Cardiac fibroblast (primary cell): Measurements from ENCODE around the gene CASZ1.

Source experiments
- DNase-seq, 2 donors: peaks; one replicate each; pipeline versions ENCODE4 v3.0.0 to v3.0.0-alpha.2; 2010; ENCODE audit warnings: low read depth in 2 of 2
- H3K4me3 ChIP-seq, 2 donors: replicated peaks in 1 of 2; 1 replicate in 1 of 2; 2 replicates in 1 of 2; pipeline ENCODE4 v1.5.1; 2011; ENCODE audit warnings: low read depth in 2 of 2, low read length in 2 of 2, mild to moderate bottlenecking in 2 of 2, moderate library complexity in 1 of 2
- TF ChIP-seq, protein P1 (sequence below): IDR thresholded peaks from one replicate; pipeline ENCODE4 v1.5.1; 2011; ENCODE audit warnings: low read depth, mild to moderate bottlenecking, low read length, inconsistent platforms

The CASZ1 gene

DNA sequence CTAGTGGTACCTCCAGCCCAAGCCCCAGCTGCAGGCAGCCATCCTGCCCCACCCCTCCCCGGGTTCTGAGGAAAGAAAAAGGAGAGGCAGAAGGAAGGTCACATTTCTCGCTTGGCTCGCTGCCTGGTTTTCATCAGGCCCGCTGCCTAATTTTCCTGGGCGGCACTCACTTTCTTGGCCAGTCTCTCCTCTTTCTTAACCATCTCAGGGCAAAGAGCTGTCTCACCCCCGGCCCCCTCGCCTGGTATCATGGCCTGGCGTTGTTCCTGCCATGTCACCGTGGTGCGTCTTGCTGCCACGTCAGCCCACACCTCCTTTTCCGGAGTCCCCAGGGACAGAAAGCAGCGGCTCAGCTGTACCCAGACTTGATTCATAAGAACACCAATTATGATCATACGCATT lies 26.6 kb upstream of the CASZ1 start:
- TF ChIP-seq, protein P1, sequence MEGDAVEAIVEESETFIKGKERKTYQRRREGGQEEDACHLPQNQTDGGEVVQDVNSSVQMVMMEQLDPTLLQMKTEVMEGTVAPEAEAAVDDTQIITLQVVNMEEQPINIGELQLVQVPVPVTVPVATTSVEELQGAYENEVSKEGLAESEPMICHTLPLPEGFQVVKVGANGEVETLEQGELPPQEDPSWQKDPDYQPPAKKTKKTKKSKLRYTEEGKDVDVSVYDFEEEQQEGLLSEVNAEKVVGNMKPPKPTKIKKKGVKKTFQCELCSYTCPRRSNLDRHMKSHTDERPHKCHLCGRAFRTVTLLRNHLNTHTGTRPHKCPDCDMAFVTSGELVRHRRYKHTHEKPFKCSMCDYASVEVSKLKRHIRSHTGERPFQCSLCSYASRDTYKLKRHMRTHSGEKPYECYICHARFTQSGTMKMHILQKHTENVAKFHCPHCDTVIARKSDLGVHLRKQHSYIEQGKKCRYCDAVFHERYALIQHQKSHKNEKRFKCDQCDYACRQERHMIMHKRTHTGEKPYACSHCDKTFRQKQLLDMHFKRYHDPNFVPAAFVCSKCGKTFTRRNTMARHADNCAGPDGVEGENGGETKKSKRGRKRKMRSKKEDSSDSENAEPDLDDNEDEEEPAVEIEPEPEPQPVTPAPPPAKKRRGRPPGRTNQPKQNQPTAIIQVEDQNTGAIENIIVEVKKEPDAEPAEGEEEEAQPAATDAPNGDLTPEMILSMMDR, result no peak
- DNase-seq, result no peak
- no peak overlapping the region for H3K4me3 ChIP-seq

DNA sequence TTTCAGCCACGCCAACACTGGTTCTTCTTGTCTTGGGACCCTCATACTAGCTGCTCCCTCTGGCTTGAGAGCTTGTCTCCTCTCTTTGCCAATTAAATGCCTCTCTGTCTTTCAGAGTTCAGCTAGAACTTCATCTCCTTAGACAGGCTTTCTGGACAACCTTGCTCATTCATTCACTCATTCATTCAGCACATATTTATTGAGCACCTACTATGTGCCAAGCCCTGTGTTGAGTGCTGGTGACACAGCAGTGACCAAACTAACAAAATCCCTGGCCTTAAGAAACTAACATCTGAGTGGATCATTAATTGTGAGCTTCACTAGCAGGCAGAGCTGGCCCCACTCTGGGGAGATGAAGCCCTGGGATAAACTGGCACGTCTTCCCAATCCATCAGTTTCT lies 24.9 kb upstream of the CASZ1 start:
- TF ChIP-seq, protein P1, result no peak

DNA sequence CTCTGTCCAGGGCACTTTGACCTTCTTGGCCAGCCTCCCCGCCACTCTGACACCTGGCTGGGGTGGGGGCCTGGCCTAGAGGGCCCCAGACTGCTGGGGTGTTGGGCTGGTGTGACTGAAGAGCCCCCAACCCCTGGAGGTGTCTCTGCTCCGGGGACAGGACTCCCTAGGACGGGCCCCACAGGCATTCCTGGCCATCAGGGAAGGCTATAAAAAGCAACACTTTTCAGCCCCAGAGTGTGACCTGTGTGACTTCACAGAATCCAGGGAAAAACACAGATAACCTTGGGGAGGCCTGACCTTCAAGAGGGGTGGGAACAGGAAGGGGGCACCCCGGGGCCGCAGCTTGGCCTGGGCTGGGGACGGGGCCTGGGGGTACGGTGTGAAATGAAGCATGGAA lies 24.0 kb upstream of the CASZ1 start:
- no peak for DNase-seq
- no peak overlapping the region for H3K4me3 ChIP-seq
- TF ChIP-seq, protein P1, result no peak

More for the DNA sequence above, 24.9 kb upstream of the CASZ1 start:
- no peak overlapping the region for H3K4me3 ChIP-seq
- no peak for DNase-seq

DNA sequence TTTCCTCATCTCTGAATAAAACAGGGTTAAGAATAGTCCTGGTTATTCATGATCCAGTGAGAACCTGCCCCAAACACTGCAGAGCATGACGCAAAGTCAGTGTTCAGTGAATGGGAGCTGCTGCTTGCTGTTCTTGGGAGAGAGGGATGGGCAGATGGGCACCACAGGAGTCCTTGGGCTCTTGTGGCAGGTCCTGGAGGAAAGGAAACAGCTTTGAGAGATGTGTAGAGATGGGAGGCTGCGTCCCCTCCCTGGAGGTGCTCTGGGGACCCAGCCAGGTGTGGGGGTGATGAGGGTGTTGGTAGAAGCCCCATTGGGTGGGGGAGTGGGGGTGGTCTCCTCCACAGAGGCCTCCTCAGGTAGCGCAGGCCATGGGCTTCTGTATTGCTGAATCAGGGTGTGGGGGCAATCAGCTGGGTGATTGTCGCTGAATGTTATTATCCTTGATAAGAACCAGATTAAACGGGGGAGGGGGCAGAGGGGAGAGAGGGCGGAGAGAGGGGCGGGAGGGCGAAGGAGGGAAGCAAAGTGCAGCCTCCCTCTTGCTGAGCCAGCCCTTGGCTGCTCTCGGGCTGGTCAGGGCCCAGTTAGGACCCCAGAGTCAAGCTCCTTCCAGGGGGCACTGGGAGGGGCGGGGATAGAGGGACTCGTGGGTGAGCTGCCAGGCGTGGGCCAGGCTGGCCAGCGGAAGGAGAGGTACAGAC lies 22.9 kb upstream of the CASZ1 start:
- TF ChIP-seq, protein P1, result no peak
- DNase-seq, result no peak
- no peak overlapping the region for H3K4me3 ChIP-seq

DNA sequence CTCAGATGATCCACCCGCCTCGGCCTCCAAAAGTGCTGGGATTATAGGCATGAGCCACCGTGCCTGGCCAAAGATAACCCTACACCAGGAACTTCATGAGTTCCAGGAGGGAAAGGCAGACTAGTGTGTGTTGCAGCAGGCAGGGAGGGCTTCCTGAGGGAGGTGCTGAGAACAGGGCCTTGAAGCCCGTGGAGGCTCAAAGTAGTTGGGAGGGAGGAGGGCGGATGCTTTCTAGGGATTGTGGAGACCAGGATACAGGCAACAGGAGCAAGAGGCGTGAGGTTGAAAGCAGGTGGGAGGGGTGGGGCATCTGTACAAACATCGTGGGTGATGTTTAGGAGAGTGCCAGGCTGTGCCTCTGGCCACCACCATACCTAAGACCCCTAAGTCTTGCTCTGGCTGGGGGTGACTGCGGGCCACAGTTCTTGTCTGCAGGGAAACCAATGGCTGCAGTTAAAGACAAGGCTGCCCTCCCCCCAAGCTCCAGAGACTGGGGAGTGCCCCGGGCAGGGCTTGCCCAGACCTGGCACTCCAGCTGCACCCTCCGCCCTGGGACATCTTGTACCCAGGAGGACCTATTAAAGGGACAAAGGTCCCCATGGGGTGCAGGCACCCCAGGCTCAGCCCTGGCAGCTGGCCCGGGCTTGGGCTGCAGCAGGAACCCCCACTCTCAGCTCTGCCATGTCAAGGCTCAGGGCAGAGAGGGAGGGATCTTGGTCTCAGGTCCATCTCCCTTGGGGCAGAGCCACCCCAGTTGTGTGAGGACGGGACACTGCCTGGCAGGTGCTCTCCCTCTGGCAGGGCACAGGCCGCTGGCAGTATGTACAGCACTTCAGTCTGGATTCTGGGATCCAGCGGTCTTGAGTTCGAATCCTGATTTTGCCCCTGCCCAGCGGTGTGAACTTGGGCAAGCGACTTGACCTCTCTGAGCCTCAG lies 22.1 kb upstream of the CASZ1 start:
- TF ChIP-seq, protein P1, result no peak
- no peak overlapping the region for H3K4me3 ChIP-seq
- no peak for DNase-seq

DNA sequence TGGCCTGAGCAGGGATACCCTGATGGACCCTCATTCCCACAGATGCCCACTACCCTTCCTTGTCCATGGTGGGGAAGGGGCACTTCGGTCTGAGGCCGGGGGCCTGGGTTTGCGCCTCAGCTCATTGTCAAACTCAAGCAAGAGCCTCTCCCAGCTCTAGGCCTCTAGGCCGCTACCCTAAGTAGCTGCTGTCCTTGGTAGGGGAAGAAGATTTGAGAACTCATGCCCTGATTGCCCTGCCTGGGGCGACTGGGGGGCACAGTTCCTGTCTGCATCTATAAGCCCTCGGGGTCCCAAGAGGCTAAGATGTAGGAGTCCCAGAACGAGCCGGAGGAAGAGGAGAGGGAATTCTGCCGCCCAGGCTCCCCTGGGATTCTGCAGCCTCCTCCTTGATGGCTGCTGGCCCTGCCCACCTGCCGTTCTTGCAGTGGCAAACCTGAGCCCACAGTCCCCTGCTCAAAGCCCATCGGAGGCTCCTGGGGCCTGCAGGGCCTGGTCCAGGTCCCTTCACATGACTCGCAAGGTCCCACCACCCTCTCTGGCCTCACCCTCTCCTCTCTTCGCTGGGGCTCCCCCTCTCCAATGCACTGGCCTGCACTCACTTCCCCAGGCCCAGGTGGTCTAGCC lies 20.4 kb upstream of the CASZ1 start:
- no peak overlapping the region for H3K4me3 ChIP-seq
- TF ChIP-seq, protein P1, result no peak

More for the DNA sequence above, 20.4 kb upstream of the CASZ1 start:
- no peak for DNase-seq
